Peyer's patch (tissue), 4 donors: ENCODE data around the gene SCAI.

ENCODE experiments used
- POLR2A ChIP-seq, 2 donors: fragments of 450-650 bp; IDR thresholded peaks; one replicate each; pipeline ENCODE4 v1.5.1; 2017; ENCODE audit warnings: antibody characterized with exemption in 2 of 2, mild to moderate bottlenecking in 2 of 2, moderate library complexity in 2 of 2
- TF ChIP-seq, protein P1 (sequence below), 6 experiments: fragments of 450-650 bp in 4 of 6; fragments of 200-600 bp in 2 of 6; sonication (generic) in 1 of 6; IDR thresholded peaks; one replicate each; pipeline ENCODE4 v1.5.1; 2017 to 2019; ENCODE audit warnings: antibody characterized with exemption in 6 of 6, mild to moderate bottlenecking in 3 of 6, moderate library complexity in 1 of 6

GRCh38 chr9:124897570-124898460 is 245.5 kb downstream of the SCAI start:
- TF ChIP-seq, protein P1, sequence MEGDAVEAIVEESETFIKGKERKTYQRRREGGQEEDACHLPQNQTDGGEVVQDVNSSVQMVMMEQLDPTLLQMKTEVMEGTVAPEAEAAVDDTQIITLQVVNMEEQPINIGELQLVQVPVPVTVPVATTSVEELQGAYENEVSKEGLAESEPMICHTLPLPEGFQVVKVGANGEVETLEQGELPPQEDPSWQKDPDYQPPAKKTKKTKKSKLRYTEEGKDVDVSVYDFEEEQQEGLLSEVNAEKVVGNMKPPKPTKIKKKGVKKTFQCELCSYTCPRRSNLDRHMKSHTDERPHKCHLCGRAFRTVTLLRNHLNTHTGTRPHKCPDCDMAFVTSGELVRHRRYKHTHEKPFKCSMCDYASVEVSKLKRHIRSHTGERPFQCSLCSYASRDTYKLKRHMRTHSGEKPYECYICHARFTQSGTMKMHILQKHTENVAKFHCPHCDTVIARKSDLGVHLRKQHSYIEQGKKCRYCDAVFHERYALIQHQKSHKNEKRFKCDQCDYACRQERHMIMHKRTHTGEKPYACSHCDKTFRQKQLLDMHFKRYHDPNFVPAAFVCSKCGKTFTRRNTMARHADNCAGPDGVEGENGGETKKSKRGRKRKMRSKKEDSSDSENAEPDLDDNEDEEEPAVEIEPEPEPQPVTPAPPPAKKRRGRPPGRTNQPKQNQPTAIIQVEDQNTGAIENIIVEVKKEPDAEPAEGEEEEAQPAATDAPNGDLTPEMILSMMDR (IDR thresholded peaks at IDR 0.05): no peak
- no peak for TF ChIP-seq POLR2A (IDR thresholded peaks at IDR 0.05)
